ENCODE results near the gene KLHL14. TPM values are rescaled to one million over a fixed set of nuclear protein-coding genes. Genes with fewer than 3 reads are reported as not detected.

The KLHL14 gene
- total and polyA plus RNA-seq, 2 experiments from 2014 or later, result 0.44 to 1.9 TPM

DNA sequence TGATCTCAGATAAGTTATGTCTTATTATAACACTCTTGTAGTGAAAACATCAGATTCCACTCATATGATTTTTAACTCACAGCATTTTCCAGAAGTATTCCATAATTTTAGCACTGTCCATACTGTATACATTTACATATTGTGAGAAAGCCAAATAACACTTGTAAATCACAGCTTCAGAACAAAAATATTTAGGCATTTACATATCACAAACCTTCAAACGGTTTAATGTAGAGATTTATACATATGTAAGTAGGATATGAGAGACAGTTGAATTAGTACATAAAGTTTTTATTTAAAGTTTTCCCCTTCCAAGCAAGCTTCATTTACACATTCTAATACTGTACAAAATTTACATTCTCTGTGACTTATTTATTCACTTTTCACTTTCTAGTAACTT lies 100.4 kb downstream of the KLHL14 start (continued):
- no peak for TF ChIP-seq CTCF (conservative IDR thresholded peaks at IDR 0.05; ENCODE audit: low read depth in 2 of 2)
- no peak for TF ChIP-seq NANOG (IDR thresholded peaks at IDR 0.05; ENCODE audit: borderline replicate concordance)
- no peak for TF ChIP-seq REST (IDR thresholded peaks at IDR 0.05; ENCODE audit: unreplicated experiment)
- no peak for TF ChIP-seq POLR2AphosphoS5 (IDR thresholded peaks at IDR 0.05; ENCODE audit: low read depth)
- no peak for TF ChIP-seq JUNB (IDR thresholded peaks at IDR 0.05; ENCODE audit: unreplicated experiment)
- TF ChIP-seq ZNF114 (CRISPR knock-in tag; IDR thresholded peaks at IDR 0.05), result no peak
- TF ChIP-seq STAT1 (IDR thresholded peaks at IDR 0.05; ENCODE audit: unreplicated experiment), result no peak

GRCh38 chr18:32670727-32671126 lies 102.1 kb downstream of the KLHL14 start:
- no peak for ATAC-seq
- DNase-seq (ENCODE audit: low spot score), result no peak
- Histone ChIP-seq H3K4me3 (no peak overlapping the region), H4K20me1 (replicated peaks; ENCODE audit: insufficient read depth) (no peaks in the 10 kb centered on the region), H3K79me2 (replicated peaks; ENCODE audit: insufficient read depth) (no peaks in the 10 kb centered on the region), H3K27ac (ENCODE audit: low read depth) (no peak overlapping the region), H3F3A (replicated peaks; ENCODE audit: low read depth) (no peaks in the 10 kb centered on the region), H3K4me1 (ENCODE audit: insufficient read depth) (no peaks in the 10 kb centered on the region), H3K27me3 (ENCODE audit: insufficient read depth) (no peaks in the 10 kb centered on the region), H3K4me2 (no peak overlapping the region), H3K9me2 (ENCODE audit: insufficient read depth) (0 out of 2 replicates have a peak, but pooled peaks cover 4% of the 10 kb centered on the region), H3K36me3 (ENCODE audit: insufficient read depth) (no peaks in the 10 kb centered on the region), H2AFZ (no peak overlapping the region)
- Mint-ChIP-seq H3K27me3 (ENCODE audit: insufficient read depth, low read depth, poor library complexity) (no peaks in the 10 kb centered on the region), H3K9me3 (no peaks in the 10 kb centered on the region; the same call in 2 of the 3 replicates), H3K4me1 (no peaks in the 10 kb centered on the region), H3K27ac (no peak overlapping the region), H3K4me3 (no peak overlapping the region), H3K36me3 (ENCODE audit: low read depth) (no peaks in the 10 kb centered on the region)
- TF ChIP-seq CTCF (conservative IDR thresholded peaks at IDR 0.05; ENCODE audit: low read depth in 2 of 2), result no peak
- TF ChIP-seq CREB1 (CRISPR knock-in tag; IDR thresholded peaks at IDR 0.05; ENCODE audit: low read depth), result no peak
- no peak for TF ChIP-seq EZH2phosphoT487 (IDR thresholded peaks at IDR 0.05; ENCODE audit: unreplicated experiment)
- no peak for TF ChIP-seq POLR2AphosphoS5 (IDR thresholded peaks at IDR 0.05; ENCODE audit: low read depth)
- TF ChIP-seq, protein P1, sequence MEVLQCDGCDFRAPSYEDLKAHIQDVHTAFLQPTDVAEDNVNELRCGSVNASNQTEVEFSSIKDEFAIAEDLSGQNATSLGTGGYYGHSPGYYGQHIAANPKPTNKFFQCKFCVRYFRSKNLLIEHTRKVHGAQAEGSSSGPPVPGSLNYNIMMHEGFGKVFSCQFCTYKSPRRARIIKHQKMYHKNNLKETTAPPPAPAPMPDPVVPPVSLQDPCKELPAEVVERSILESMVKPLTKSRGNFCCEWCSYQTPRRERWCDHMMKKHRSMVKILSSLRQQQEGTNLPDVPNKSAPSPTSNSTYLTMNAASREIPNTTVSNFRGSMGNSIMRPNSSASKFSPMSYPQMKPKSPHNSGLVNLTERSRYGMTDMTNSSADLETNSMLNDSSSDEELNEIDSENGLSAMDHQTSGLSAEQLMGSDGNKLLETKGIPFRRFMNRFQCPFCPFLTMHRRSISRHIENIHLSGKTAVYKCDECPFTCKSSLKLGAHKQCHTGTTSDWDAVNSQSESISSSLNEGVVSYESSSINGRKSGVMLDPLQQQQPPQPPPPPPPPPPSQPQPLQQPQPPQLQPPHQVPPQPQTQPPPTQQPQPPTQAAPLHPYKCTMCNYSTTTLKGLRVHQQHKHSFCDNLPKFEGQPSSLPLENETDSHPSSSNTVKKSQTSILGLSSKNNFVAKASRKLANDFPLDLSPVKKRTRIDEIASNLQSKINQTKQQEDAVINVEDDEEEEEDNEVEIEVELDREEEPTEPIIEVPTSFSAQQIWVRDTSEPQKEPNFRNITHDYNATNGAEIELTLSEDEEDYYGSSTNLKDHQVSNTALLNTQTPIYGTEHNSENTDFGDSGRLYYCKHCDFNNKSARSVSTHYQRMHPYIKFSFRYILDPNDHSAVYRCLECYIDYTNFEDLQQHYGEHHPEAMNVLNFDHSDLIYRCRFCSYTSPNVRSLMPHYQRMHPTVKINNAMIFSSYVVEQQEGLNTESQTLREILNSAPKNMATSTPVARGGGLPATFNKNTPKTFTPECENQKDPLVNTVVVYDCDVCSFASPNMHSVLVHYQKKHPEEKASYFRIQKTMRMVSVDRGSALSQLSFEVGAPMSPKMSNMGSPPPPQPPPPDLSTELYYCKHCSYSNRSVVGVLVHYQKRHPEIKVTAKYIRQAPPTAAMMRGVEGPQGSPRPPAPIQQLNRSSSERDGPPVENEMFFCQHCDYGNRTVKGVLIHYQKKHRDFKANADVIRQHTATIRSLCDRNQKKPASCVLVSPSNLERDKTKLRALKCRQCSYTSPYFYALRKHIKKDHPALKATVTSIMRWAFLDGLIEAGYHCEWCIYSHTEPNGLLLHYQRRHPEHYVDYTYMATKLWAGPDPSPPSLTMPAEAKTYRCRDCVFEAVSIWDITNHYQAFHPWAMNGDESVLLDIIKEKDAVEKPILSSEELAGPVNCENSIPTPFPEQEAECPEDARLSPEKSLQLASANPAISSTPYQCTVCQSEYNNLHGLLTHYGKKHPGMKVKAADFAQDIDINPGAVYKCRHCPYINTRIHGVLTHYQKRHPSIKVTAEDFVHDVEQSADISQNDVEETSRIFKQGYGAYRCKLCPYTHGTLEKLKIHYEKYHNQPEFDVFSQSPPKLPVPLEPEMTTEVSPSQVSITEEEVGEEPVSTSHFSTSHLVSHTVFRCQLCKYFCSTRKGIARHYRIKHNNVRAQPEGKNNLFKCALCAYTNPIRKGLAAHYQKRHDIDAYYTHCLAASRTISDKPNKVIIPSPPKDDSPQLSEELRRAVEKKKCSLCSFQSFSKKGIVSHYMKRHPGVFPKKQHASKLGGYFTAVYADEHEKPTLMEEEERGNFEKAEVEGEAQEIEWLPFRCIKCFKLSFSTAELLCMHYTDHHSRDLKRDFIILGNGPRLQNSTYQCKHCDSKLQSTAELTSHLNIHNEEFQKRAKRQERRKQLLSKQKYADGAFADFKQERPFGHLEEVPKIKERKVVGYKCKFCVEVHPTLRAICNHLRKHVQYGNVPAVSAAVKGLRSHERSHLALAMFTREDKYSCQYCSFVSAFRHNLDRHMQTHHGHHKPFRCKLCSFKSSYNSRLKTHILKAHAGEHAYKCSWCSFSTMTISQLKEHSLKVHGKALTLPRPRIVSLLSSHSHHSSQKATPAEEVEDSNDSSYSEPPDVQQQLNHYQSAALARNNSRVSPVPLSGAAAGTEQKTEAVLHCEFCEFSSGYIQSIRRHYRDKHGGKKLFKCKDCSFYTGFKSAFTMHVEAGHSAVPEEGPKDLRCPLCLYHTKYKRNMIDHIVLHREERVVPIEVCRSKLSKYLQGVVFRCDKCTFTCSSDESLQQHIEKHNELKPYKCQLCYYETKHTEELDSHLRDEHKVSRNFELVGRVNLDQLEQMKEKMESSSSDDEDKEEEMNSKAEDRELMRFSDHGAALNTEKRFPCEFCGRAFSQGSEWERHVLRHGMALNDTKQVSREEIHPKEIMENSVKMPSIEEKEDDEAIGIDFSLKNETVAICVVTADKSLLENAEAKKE (CRISPR knock-in tag; IDR thresholded peaks at IDR 0.05), result no peak
- no peak for TF ChIP-seq NANOG (IDR thresholded peaks at IDR 0.05; ENCODE audit: borderline replicate concordance)
- no peak for TF ChIP-seq ZNF331 (CRISPR knock-in tag; IDR thresholded peaks at IDR 0.05; ENCODE audit: low read depth)
- no peak for TF ChIP-seq STAT1 (IDR thresholded peaks at IDR 0.05; ENCODE audit: unreplicated experiment)
- TF ChIP-seq EZH2 (IDR thresholded peaks at IDR 0.05; ENCODE audit: low read depth, unreplicated experiment), result no peak

Measured in GM23338 (cell line).